GM21528 (cell line): ENCODE data around the gene SLC24A4.

ENCODE experiments used
- ATAC-seq: cut with Tn5 transposase; IDR thresholded peaks from one replicate; pipeline ENCODE4 v1.9.1; 2021; ENCODE audit warnings: mild to moderate bottlenecking, moderate library complexity; ENCODE audit not compliant: unreplicated experiment, low FRiP score

SLC24A4 gene

GRCh38 chr14:92514844-92515514 is 192.0 kb downstream of the SLC24A4 start:
- ATAC-seq = no peak

DNA sequence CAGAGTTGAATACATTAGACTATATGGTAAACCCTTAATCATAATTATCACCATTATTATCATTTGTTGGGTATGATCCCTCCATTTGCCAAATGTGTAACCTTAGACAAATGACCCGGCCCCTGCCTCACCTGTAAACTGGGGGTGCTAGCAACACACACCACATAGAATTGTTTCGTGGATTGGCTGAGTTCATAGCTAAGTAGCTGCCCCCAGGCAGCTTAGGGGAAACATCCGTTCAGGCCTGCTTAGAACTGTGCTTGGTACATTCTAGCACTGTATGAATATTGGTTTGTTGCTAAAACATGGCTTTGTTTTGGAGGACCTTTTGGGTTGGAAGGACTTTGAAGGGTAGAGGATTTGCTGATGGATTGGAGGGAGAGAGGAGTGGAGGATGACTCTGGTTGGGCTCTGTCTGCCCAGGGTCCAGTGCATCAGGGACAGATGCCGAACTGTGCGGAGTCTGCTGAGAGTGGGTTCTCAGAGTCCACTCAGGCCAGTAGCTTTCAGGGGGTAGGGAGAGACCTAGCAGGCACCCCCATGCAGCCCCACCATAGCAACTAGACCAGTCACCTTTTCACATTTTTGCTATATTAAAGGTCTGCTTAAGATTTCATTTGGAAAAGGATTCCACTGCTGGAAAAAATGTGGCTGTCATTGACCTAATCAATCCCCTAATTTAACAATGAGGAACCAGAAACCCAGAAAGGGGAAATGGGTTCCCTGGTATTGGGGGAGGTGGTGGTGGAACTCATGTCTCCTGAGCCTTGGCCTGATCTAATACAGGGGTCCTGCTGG is 192.8 kb downstream of the SLC24A4 start:
- no peak for ATAC-seq

DNA sequence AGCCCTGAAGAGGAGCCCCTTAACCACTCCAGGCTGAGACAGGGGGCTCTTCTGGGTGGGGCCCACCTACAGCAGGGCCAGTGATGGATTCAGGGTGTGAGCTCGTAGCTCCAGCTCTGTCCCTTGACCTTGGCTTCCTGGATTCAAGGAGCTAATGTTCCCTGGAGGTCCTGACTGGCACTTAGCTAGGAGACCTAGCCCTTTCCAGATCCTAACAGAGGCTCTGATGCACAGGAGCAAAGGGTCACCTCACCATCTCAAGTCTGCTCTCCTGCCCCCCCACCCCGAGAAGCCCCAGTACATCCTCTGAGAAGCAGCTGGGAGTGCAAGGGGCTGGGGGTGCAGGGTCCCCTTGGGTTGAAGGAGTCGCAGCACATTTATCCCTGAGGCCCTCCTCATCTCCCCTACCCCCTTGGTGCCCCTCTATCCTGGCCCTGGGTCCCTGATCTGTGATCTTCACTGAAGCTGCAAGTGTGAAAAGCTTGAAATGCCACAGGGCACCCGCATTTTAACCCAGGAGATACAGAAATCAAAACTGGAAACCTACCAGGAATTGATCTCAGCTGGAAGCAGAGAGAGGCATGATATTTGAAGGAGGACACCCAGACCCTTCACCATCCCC is 193.5 kb downstream of the SLC24A4 start:
- ATAC-seq = no peak

DNA sequence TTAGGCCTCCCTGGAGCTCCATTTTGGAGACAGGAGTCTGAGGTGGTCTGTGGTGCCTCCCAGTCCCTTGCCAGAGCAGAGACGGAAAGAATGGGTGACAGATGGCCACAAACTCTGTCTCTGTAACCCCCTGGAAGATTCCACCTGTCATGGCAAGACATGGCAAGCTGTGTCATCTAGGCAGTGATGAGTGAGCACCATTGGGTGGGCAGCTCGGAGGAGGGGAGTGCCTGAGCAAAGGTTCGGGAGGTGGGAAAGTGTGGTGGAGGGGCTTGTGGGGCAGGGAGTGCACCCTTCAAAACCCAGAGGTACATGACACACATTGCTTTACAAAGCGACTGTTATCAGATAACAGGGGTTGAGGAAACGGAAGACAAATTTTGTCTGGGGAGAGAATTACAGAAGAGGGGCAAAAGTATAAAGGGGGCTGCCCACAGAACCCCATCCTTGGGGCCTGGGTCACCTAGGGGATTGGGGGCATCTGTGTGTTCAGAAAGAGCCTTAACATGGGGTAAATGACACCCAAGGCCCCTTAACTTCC is 194.1 kb downstream of the SLC24A4 start:
- ATAC-seq = no peak

DNA sequence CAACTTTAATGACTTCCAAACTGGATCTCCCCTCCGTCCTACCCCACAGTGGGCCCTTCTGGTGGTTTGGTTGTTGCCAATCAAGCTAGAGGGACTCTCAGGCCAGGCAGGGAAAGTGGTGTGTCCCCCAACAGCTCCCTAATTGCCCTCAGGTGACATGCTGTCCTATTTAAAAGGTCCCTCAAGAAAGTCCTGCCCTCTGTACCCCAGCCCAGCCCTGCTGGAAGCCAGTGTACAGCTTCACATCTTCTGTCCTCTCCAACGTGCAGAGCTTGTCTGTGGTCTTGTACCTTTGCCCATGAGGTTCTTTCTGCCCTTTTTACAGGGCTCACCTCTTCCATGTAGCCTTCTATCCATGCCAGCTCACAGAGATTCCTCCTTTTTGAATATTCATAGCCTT is 194.8 kb downstream of the SLC24A4 start:
- no peak for ATAC-seq

DNA sequence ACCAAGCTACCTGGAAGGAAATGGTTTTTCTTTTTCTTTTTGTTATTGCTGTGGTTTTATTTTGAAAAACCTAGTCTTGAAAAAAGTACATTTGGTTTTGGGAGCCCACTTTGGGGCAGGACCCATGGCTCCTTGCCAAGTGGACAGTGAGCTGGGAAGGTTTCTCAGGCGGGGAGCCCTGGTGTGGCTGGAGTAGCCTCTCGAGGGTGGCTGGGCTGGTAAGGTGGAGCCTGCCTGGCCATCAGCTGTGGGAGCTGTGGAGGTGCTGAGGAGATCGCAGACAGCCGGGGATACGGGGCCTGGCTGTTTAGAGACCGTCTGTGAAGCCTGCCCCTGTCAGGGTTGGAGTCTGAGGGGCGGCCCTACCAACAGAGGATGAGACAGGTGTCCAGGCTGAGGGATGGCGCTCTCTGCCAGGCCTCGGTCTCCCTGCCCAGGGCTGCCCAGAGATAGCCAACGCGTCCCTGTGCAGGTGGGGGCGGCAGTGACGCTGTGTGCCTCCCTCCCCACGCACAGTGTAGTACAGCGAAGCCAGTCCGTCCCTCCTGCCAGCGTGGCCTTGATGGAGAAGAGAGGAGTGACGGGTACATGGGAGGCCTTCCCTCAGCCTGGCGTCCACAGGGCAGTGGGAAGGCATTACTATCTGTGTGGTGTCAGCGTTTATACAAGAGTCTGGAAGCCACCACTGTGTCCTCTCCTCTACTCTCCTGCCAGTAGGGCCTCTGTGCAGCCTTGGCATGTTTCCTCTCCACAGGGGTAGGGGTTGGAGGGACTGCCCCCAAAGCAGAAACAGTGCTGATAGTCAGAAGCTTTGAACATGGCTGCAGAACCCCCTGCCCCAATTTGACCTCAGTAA is 196.5 kb downstream of the SLC24A4 start:
- no peak for ATAC-seq

- no peak for ATAC-seq
Observed at GRCh38 chr14:92520102-92521057, 197.4 kb downstream of the SLC24A4 start.

- no peak for ATAC-seq
Observed at GRCh38 chr14:92521058-92521415, 198.1 kb downstream of the SLC24A4 start.

DNA sequence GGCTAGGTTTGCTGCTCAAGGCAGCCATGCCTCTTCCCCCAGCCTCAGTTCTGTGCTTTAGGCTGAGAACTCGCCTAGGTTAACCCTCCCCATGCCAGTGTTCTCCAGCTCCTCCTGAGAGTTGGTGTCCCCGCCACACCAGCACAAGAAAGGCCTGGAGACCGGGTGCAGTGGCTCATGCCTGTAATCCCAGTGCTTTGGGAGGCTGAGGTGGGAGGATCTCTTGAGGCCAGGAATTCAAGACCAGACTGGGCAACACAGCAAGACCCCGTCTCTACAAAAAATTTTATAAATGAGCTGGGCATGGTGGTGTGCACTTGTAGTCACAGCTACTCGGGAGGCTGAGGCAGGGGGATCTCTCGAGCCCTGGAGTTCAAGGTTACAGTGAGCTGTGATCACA is 200.8 kb downstream of the SLC24A4 start:
- ATAC-seq = no peak

GRCh38 chr14:92524602-92525185 is 201.7 kb downstream of the SLC24A4 start:
- no peak for ATAC-seq

GRCh38 chr14:92525322-92526095 is 202.5 kb downstream of the SLC24A4 start:
- ATAC-seq = no peak

- no peak for ATAC-seq
Observed at GRCh38 chr14:92527721-92528120, 204.8 kb downstream of the SLC24A4 start.

- ATAC-seq = no peak
Observed at GRCh38 chr14:92528486-92529100, 205.6 kb downstream of the SLC24A4 start.

DNA sequence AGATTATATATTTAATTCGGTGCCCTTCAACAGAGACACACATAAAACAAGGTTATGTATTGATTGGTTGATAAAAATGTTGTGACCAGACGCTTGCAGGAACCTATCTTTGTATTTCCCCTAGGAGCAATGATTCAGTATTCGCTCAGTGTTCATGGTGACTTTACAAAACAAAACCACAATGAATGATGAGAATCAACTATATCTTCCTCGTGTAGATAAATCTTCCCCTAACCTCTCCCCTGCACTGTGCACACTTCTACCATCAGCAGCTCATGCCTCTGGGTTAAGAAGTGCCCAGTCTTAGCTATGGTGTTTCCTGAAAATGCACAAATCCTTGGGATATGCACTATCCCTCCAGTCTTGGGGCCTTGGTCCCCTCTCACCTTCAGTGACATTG is 206.9 kb downstream of the SLC24A4 start:
- ATAC-seq = no peak

DNA sequence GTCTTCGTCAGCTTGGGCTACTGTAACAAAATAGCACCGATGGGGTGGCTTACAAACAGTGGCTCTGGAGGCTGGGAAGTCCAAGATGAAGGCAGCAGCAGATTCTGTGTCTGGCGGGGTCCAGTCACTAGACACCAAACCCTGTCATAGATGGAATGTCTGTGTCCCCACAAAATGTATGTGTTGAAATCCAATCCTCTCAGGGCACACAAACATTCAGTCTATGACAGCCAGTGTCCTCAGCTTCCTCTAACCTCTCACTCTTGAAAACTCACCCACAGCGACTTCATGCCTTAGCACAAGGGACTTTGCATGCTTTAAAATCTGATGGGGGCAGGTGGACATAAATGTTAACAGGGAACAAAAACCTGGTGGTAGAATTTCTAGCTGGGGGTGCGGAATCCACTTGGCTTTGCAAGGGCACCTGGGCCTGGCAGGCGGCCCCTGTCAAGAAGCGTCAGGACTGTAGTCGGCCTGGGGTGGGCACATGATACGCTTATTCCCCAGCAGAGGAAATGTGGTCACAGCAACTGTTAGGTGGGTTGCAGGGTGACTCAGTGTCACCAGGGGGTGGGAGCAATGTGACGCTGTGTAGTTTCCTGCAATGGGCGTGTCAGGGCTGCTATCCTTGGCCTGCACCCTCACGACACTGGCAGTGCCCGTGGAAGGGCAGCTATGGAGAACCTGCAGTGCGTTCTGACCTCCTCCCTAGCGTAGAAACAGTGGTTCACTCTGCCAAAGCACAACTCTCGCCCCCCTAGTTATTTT is 208.3 kb downstream of the SLC24A4 start:
- ATAC-seq = no peak

- ATAC-seq = no peak
Observed at GRCh38 chr14:92532490-92533163, 209.7 kb downstream of the SLC24A4 start.
